DND-41 (cell line): Measurements from ENCODE around the gene ZNF536.

Source experiments
- ATAC-seq: fragments of 200-7000 bp; cut with Tn5 transposase; 3 replicates; pipeline ENCODE4 v1.9.1; 2021; ENCODE audit warnings: low read depth; ENCODE audit not compliant: insufficient read depth
- DNase-seq: peaks from one replicate; pipeline ENCODE4 v3.0.0-alpha.2; 2020
- H2AFZ ChIP-seq: 2 replicates; pipeline ENCODE4 v1.6.0; 2012; ENCODE audit warnings: low read depth, low read length
- H3K27ac ChIP-seq: 2 replicates; pipeline ENCODE4 v1.5.1; 2012; ENCODE audit warnings: low read length, inconsistent platforms
- H3K27me3 ChIP-seq: fragments of 200-600 bp; sonication (generic); 2 replicates; pipeline ENCODE4 v1.6.0; 2012; ENCODE audit warnings: low read length, mild to moderate bottlenecking, inconsistent platforms; ENCODE audit not compliant: insufficient read depth, poor library complexity
- H3K36me3 ChIP-seq: 2 replicates; pipeline ENCODE4 v1.5.1; 2012; ENCODE audit warnings: low read length, inconsistent platforms; ENCODE audit not compliant: insufficient read depth
- H3K4me1 ChIP-seq: 2 replicates; pipeline ENCODE4 v1.5.1; 2012; ENCODE audit warnings: mild to moderate bottlenecking, low read length; ENCODE audit not compliant: insufficient read depth
- H3K4me2 ChIP-seq: 2 replicates; pipeline ENCODE4 v1.6.0; 2012; ENCODE audit warnings: mild to moderate bottlenecking, moderate library complexity, low read length, inconsistent platforms; ENCODE audit not compliant: insufficient read depth
- H3K4me3 ChIP-seq, 2 experiments: fragments of 200-600 bp in 1 of 2; shearing (Covaris generic) in 1 of 2; 2 replicates each; pipeline ENCODE4 v1.5.1; 2012 to 2016; ENCODE audit warnings: inconsistent platforms in 2 of 2, low read length in 2 of 2, mild to moderate bottlenecking in 2 of 2, low read depth in 1 of 2, moderate library complexity in 1 of 2
- H3K79me2 ChIP-seq: 2 replicates; pipeline ENCODE4 v1.6.0; 2012; ENCODE audit warnings: low read length, inconsistent platforms; ENCODE audit not compliant: insufficient read depth
- H3K9ac ChIP-seq: 2 replicates; pipeline ENCODE4 v1.6.0; 2012; ENCODE audit warnings: low read depth, mild to moderate bottlenecking, inconsistent platforms, low read length, moderate library complexity
- H3K9me3 ChIP-seq: 2 replicates; pipeline ENCODE4 v1.5.1; 2012; ENCODE audit warnings: low read length, moderate library complexity, mild to moderate bottlenecking, inconsistent platforms; ENCODE audit not compliant: insufficient read depth, severe bottlenecking
- H4K20me1 ChIP-seq: 2 replicates; pipeline ENCODE4 v1.6.0; 2012; ENCODE audit warnings: low read length; ENCODE audit not compliant: insufficient read depth
- CTCF ChIP-seq: IDR thresholded peaks from 2 replicates; pipeline ENCODE4 v1.5.1; 2012; ENCODE audit warnings: borderline replicate concordance, low read length, moderate library complexity, mild to moderate bottlenecking; ENCODE audit not compliant: poor library complexity, severe bottlenecking; ENCODE audit errors: extremely low read depth
- EZH2 ChIP-seq: IDR thresholded peaks from 3 replicates; pipeline ENCODE4 v1.6.1; 2012; ENCODE audit warnings: borderline replicate concordance, low read depth, mild to moderate bottlenecking, moderate library complexity, low read length, inconsistent platforms; ENCODE audit not compliant: severe bottlenecking

ZNF536 gene

GRCh38 chr19:30428844-30429243 is 56.7 kb downstream of the ZNF536 start:
- H4K20me1 ChIP-seq = no peaks in the 10 kb centered on the region
- H3K9ac ChIP-seq = no peak overlapping the region
- no peaks in the 10 kb centered on the region for H3K27me3 ChIP-seq
- no peaks in the 10 kb centered on the region for H3K79me2 ChIP-seq
- no peaks in the 10 kb centered on the region for H3K4me1 ChIP-seq
- H2AFZ ChIP-seq = no peak overlapping the region
- H3K9me3 ChIP-seq = no peaks in the 10 kb centered on the region
- DNase-seq (no peak), ATAC-seq (no peak)
- H3K4me2 ChIP-seq = no peak overlapping the region
- H3K4me3 ChIP-seq = no peak overlapping the region
- no peak overlapping the region for H3K27ac ChIP-seq
- TF ChIP-seq CTCF (no peak), EZH2 (no peak)
- no peaks in the 10 kb centered on the region for H3K36me3 ChIP-seq

GRCh38 chr19:30430206-30430734 is 58.1 kb downstream of the ZNF536 start:
- Histone ChIP-seq H3K4me2 (no peak overlapping the region), H3K79me2 (no peaks in the 10 kb centered on the region), H3K27ac (no peak overlapping the region), H3K27me3 (no peaks in the 10 kb centered on the region), H4K20me1 (no peaks in the 10 kb centered on the region), H3K9ac (no peak overlapping the region), H3K36me3 (no peaks in the 10 kb centered on the region), H2AFZ (no peak overlapping the region), H3K9me3 (no peaks in the 10 kb centered on the region), H3K4me1 (no peaks in the 10 kb centered on the region), H3K4me3 (no peak overlapping the region)
- no peak for DNase-seq
- ATAC-seq = no peak
- TF ChIP-seq CTCF (no peak), EZH2 (no peak)

- H3K79me2 ChIP-seq = no peaks in the 10 kb centered on the region
- H3K36me3 ChIP-seq = no peaks in the 10 kb centered on the region
- TF ChIP-seq EZH2 = no peak
- TF ChIP-seq CTCF = no peak
- H3K9me3 ChIP-seq = no peaks in the 10 kb centered on the region
- no peaks in the 10 kb centered on the region for H3K27me3 ChIP-seq
- DNase-seq (no peak), ATAC-seq (no peak)
- H3K4me3 ChIP-seq = no peak overlapping the region
- no peaks in the 10 kb centered on the region for H3K4me1 ChIP-seq
- no peak overlapping the region for H3K4me2 ChIP-seq
- H2AFZ ChIP-seq = no peak overlapping the region
- H3K27ac ChIP-seq = no peak overlapping the region
- no peaks in the 10 kb centered on the region for H4K20me1 ChIP-seq
- H3K9ac ChIP-seq = no peak overlapping the region
Measured at GRCh38 chr19:30431591-30431990, 59.4 kb downstream of the ZNF536 start.
